MV-4-11 (cell line): ENCODE measurements around the gene APRT.
"Not testable (repeated sequence)": the region's sequence is repeated elsewhere in the genome, so short reads cannot be mapped to it uniquely, and the experiment has no call there.

ENCODE experiments used
- DNase-seq: peaks from one replicate; lab custom pipeline; 2025; lab: John Stamatoyannopoulos, UW

APRT gene

DNA sequence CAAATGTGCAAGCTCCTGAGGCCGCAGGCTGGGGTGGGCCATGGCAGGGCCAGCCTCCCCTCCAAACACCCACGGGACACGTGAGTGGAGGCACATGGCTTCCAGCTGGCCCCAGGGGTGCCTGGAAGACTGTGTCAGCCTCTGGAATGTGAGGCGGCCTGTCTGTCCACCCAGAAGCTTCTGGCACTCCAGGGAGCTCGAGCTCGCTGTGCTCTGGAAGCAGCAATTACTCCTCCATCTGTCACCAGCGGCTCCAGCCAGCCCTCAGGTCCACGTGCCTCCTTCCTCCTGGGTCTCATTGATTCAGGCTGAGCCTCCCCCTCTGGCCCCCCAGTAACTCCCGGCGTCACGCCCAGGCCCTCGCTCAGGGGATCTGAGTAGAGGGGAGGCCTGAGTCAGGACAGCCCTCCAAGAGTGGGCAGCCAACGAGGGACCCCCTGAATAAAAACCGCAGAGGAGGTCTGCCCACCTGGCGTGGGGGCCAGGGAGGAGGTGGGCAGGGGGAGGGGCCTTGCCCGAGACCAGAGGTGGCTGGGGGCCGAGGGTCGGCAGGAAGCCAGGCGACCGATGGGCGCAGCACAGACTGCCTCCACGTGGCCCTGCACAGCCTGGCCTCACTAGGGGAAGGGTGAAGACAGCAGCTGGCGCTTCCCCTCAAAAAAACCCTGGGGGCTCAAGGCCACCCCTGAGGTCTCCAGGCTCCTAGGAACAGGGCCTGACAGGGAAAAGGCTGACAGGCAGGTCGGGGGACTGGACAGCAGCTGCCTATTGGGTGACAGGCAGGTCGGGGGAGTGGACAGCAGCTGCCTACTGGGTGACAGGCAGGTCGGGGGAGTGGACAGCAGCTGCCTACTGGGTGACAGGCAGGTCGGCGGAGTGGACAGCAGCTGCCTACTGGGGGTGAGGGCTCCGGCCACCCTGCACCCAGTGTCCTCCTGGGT, 38.6 kb downstream of the APRT start:
- DNase-seq = no peak

DNA sequence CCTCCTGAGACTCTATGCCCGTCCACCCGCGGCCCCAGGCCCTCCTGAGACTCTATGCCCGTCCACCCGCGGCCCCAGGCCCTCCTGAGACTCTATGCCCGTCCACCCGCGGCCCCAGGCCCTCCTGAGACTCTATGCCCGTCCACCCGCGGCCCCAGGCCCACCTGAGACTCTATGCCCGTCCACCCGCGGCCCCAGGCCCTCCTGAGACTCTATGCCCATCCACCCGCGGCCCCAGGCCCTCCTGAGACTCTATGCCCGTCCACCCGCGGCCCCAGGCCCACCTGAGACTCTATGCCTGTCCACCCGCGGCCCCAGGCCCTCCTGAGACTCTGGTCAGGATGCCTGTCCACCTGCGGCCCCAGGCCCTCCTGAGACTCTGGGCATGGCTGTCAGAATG, 39.9 kb downstream of the APRT start:
- DNase-seq = not testable (repeated sequence)

DNA sequence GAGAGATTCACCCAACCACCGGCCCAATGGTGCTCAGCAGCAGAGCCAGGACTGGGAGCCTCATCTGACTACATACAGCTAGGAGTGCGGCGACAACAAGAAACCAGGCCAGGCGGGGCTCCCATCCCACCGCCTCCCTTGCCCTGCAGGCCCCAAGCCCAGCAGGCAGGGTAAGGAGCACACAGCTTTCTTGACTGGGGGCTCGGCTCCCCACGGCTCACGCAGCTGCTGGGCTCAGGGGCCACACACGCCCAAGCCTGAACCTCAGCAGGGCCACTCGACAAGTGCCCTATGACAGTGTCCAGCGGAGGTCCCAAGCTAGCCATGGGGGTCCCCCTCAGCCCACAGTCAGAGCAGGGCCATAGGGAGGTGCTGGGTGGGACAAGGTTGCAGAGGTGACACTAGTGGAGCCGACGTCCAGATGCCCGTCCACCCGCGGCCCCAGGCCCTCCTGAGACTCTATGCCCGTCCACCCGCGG, 40.4 kb downstream of the APRT start:
- DNase-seq = no peak

DNA sequence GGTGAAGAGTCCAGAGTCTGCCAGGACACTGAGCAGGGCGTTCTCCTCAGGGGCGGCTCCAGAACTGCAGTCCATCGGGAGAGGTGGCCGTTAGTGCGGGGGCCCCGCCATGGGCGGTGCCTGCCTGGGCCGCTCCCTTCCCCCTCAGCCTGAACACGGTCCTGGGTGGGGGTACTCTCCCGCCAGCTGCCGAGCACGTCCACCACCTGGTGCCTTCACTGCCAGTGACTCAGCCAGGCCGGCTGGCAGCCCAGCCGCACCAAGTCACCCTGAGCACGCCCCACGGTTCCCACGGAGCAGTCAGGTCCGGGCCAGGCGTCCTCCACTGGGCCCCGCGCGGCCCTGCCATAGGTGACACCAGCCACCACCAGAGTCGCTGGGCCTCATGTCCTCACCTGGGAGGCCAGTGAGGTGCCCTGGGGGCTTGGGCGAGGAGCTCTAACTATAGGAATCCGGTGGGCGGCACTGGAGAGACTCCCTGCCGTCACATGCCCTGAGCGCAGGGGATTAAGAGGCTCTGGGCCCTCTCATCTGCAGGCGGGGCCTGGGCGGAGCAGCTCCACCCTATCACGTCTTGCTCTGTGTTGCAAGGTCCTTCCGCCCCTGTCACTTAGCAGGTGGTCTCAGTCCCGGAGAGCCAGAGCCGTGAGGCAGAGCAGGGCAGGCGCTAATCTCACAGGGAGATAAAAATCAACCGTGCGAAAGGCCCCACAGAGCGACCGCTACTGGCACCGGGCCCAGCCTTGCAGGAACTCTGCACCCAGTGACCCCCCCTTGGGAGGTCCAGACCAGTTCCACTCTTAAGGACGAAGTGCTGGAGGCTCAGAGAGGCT, 41.1 kb downstream of the APRT start:
- peak; percentile 87 for DNase-seq

DNA sequence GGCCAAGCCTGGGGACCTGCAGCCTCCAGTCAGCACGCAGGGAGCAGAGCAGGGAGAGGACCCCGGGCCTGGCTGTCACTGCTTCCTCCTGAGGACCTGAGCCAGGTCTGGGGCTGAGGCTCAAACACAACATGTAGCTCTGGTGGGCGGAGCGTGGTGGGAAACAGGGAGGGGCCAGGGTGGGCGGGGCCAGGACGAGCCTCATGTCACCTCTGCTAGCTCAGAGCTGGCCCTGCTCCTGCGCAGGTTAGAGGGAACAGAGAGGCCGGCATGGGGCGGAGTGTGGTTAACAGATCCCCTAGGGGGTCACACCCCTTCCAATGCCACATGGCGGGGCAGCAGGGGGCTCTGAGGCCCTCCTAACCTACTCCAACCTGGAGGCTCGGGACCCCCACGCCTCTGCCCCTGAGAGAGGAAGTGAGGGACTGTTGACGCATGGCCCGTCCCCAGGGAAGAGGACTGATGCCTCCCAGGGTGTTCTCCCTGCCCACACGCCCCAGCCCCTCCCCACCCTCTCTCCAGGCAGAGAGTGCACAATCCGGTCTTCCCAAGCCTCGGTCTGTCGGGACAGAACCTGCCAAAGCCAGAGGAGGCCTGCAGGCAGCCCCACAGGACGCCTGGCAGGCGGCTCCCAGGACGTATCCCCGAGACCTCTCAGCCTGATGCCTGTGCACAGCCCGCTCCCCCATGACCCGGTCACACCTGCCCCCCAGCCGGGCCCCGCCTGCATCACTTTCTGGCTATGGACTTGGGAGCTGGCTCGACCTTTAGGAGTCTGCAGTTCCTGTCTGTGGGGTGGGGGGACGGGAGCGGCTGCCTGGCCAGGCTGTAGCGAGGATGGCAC, 41.9 kb downstream of the APRT start:
- peak; percentile 26 for DNase-seq

DNA sequence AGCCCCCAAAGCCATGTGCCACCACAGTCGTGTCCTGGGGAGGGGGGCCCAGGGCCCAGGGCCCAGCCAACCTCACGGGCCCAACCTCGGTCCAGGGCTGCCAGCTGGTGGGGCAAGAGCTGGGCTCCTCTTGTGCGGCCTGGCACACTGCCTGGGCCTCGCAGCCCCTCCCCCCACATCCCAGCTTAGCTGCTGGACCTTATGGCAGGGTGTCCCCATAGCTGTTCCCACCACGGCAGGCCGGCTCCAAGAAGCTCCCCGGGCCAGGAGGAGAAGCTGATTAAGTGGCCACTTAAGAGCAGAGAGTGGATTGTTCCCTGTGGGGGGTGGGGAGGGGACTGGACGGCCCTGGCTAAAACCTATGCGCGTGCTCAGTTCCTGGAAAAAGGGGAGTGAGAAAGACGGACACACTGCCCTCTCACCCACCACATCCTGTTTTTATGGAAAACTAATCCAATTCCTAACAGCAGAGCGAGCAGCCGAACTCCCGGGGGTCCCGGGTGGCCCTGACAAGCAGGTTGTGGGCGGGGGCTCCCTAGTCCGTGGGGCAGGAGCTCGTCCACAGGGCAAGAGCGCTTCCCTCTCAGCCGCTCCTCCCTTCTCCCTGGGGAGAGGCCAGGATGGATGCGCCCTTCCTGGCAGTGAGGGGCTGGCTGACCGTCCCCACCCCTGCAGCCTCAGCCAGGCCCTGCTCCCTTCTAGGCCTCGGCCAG, 43.5 kb downstream of the APRT start:
- DNase-seq = no peak

DNA sequence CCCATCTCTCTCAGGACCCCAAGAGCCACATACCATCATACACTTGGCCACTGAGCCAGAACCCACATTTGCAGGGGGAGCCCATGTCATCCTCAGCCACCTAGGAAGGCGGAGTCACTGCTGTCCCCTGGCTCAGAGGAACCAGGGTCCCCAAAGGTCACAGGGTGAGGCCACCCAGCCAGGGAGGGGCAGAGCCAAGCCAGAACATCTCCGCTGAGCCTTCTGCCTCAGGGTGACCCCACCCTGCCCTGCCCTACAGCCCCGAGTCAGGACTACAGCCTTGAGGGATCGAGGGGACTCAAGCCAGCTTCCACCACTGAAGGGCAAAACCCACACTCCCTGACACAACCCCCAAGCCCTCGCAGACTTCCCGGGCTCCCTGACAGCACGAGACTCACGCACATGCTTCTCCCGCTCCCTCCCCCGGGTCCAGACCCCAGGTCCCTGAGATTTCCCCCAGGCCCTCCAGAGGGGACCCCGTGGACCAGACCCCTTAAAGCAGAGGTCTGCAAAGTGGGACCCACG, 44.1 kb downstream of the APRT start:
- DNase-seq = no peak

DNA sequence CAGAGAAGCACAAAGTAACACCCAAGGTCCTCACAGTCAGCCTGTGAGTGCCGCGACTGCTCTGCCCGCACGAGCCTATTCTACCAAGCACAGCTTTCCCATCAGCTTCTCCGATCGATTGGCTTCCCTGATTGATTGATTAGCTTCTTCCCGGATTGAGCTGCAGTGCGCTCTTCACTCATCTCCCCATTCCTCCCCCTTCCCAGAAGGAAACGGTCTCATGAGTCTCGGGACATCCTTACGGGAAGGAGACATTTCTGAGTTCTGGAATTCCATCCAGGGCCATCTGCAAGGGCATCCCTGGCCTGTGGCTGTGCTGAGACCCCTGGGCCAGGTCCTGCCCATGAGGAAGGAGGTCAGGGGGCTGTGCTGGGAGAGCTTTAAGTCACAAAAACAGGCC, 44.8 kb downstream of the APRT start:
- no peak for DNase-seq

DNA sequence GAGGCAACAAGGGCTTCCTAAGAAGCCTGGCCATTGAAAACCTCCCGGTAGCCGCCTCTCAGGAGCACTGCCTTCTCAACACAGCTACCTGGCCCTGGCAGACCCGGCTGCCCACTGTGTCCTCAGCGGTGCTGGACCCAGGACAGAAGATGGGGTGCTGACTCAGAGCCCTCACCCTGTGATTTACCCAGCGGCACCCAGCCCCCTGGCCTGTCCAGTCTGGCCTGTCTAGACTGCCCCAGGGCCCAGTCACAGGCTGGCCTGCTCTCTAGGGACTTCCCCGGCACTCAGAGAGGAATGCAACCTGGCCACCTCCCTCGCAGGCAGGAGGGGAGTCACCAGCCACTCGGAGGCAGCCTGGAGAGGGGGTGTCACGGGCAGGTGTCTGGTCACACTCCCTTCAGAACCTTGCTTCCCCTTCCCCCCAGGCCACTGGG, 46.8 kb downstream of the APRT start:
- DNase-seq = no peak

DNA sequence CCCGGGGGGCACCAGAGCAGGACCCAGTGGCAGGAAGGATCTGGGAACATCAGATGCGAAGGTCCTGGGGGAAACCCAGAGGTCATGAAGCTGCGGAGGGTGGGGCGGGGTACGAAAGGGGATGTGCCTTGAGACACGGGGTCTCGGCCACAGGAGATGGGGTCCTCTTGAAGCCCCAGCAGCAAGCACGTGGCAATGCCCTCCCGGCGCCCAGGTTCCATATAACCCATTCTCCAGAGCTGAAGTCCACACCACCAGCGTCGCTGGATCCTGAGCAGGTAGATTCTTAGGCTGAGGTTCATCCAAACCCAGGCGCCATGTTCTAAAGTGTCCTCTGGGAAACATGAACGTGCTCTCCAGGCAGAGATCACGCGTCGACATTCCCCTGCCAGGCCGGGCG, 47.6 kb downstream of the APRT start:
- DNase-seq = no peak

DNA sequence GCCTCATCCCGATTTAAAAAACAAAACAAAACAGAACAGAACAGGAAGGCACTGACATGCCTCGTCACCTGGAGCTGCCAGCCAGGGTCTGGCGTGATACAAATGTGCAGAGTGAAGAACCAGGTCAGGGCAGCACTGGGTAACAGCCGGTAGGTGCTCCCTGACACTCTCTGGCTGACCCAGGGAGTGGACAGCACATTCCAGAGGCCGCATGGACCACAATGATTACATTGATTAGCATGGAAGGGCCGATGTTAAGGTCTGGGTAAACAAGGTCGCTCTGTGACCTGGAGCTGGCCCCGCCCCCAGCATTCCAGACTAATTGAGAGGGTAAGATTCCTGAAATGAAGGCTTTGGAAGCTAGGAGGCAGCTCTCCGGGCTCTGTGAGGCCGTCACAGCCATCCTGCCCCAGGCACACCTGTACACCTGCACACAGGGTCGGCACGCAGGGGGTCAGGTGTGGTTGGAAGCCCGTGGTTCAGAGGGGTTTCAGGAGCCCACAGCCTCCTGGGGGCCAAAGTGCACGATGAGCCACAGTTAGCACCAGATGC, 48.1 kb downstream of the APRT start:
- no peak for DNase-seq

DNA sequence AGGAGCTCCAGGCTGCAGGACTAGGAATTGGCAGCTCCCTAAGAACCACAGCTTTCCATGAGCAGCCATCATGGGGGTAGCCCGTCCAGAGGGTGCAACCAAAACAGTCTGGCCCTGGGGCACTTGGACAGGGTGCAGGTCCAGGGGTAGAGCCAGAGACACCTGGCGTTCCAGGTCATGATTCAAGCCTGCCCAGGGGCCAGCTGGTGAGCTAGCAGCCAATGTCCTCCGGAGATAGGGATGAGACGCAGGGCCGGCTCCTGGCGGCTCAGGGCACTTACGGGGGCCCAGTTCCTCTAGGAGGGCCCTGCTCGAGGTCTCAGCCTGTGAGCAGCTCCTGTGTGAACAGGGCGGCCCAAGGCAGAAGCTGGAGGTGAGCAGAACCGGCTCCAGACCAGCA, 48.8 kb downstream of the APRT start:
- DNase-seq = no peak

DNA sequence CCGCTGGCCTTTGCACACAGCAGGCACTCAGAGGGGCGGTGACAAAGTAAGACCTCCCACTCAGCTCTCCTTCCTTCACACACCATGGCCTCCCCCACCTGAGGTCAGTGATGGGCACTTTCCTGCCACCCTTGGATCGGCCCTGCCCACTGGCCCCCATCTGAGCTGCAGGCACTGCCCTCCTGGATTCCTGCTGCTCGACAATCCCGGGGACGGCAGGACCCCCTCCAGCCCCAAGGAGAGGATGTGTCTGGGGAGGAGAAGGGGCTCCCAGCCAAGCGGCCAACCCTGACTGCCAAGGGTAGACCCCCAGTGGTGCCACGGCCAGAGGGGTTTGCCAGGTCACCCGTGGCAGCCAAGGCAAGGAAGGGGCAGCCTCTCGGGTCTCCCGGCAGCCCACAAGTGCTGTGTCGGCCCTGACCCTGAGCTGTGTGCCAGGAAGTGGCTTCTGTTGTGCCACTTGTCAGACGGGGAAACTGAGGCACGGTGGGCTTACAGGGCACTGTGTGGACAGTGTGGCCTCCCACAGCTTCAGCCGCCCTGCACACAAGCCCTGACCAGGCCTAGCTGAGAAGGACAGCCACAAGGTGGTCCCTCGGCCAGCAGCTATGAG, 49.4 kb downstream of the APRT start:
- DNase-seq = no peak

DNA sequence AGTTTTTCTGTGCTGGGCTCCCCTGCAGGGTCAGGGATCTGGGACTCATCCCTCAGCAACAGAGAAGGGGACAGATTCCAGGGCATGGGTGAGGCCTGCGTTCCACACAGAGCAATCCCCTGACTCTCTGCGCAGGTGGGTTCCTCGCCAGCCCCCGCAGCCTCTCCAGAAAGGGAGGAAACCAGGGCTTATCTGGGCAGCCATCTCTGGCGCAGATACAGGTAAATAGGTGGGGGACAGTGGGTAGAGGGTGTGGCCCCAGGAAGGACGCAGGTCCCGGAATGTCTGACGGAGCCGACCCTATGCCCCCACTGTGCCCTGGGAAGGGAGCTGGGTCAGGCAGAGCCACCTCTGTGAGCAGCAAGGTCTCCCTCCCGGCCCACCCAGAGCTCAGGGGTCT, 49.9 kb downstream of the APRT start:
- no peak for DNase-seq

DNA sequence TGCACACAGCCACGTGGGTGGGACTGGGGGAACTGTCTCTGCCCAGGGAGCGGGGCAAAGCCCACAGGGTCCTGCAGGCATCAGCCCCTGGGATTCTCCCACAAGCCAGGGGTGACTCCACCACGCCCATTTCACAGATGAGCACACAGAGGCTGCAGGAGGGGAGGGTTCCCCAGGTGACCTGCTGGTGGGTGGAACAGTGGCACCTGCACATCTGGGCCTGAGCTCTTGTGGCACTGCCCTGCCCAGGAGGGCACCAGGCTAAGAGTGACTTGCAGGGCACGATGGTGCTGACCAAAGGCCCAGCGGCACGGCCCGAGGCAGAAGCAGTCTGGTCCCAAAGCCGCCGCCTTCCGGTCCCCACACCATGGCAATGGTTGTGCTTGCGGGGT, 50.6 kb downstream of the APRT start:
- DNase-seq = no peak

DNA sequence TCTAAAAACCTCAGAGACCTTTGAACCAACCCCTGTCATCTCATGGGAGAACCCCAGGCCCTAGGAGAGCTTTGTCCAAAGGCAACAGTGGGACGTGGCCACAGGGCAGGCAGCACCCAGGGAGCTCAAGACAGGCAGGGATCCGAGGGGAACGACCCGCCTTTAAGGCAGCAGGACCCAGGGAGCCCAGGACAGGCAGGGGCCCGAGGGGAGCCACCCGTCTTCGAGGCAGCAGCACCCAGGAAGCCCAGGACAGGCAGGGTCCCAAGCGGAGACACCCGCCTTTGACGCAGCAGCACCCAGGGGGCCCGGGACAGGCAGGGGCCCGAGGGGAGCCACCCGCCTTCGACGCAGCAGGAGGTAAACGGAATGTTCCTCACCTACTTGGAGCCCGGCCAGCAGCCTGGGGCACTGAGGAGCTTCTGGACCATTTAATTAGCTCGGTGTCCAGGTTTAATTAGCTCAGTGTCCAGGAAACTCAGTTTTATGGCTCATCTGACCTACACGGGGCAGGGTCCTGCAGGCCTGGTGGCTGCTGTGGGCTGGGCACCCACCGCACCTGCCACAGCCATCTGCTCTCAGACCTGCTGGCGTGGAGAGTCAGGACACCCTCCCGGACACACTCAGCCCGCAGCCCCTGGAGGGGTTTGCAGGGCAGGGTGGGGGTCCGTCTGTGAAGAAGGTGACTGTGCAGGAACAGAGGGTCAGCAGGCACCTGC, 51.1 kb downstream of the APRT start:
- no peak for DNase-seq

DNA sequence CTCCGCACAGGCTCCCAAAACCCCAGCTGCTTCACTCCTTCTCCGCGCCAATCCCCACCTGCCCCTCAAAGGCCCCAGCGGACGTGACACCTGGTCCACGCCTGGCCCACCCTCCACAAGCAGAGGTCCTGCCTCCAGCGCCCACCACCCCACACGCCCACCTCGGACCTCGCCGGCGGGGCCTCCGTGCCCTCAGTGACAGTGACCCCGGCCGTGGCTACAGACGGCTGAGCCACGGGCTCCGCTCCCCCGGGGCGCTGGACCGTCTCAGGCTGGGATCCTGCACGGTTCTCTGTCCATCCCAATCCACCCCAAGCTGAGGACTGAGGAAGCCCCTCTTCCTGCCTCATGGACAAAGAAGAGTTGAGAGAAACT, 51.8 kb downstream of the APRT start:
- DNase-seq = no peak
